DND-41 (cell line): ENCODE data around the gene HEATR1.

Experiments used
- ATAC-seq: fragments of 200-7000 bp; cut with Tn5 transposase; 3 replicates; pipeline ENCODE4 v1.9.1; 2021; ENCODE audit warnings: low read depth; ENCODE audit not compliant: insufficient read depth
- DNase-seq: peaks from one replicate; pipeline ENCODE4 v3.0.0-alpha.2; 2020
- H2AFZ ChIP-seq: 2 replicates; pipeline ENCODE4 v1.6.0; 2012; ENCODE audit warnings: low read depth, low read length
- H3K27ac ChIP-seq: 2 replicates; pipeline ENCODE4 v1.5.1; 2012; ENCODE audit warnings: low read length, inconsistent platforms
- H3K27me3 ChIP-seq: fragments of 200-600 bp; sonication (generic); 2 replicates; pipeline ENCODE4 v1.6.0; 2012; ENCODE audit warnings: low read length, mild to moderate bottlenecking, inconsistent platforms; ENCODE audit not compliant: insufficient read depth, poor library complexity
- H3K36me3 ChIP-seq: 2 replicates; pipeline ENCODE4 v1.5.1; 2012; ENCODE audit warnings: low read length, inconsistent platforms; ENCODE audit not compliant: insufficient read depth
- H3K4me1 ChIP-seq: 2 replicates; pipeline ENCODE4 v1.5.1; 2012; ENCODE audit warnings: mild to moderate bottlenecking, low read length; ENCODE audit not compliant: insufficient read depth
- H3K4me2 ChIP-seq: 2 replicates; pipeline ENCODE4 v1.6.0; 2012; ENCODE audit warnings: mild to moderate bottlenecking, moderate library complexity, low read length, inconsistent platforms; ENCODE audit not compliant: insufficient read depth
- H3K4me3 ChIP-seq, 2 experiments: fragments of 200-600 bp in 1 of 2; shearing (Covaris generic) in 1 of 2; 2 replicates each; pipeline ENCODE4 v1.5.1; 2012 to 2016; ENCODE audit warnings: inconsistent platforms in 2 of 2, low read length in 2 of 2, mild to moderate bottlenecking in 2 of 2, low read depth in 1 of 2, moderate library complexity in 1 of 2
- H3K79me2 ChIP-seq: 2 replicates; pipeline ENCODE4 v1.6.0; 2012; ENCODE audit warnings: low read length, inconsistent platforms; ENCODE audit not compliant: insufficient read depth
- H3K9ac ChIP-seq: 2 replicates; pipeline ENCODE4 v1.6.0; 2012; ENCODE audit warnings: low read depth, mild to moderate bottlenecking, inconsistent platforms, low read length, moderate library complexity
- H3K9me3 ChIP-seq: 2 replicates; pipeline ENCODE4 v1.5.1; 2012; ENCODE audit warnings: low read length, moderate library complexity, mild to moderate bottlenecking, inconsistent platforms; ENCODE audit not compliant: insufficient read depth, severe bottlenecking
- H4K20me1 ChIP-seq: 2 replicates; pipeline ENCODE4 v1.6.0; 2012; ENCODE audit warnings: low read length; ENCODE audit not compliant: insufficient read depth
- EZH2 ChIP-seq: IDR thresholded peaks from 3 replicates; pipeline ENCODE4 v1.6.1; 2012; ENCODE audit warnings: borderline replicate concordance, low read depth, mild to moderate bottlenecking, moderate library complexity, low read length, inconsistent platforms; ENCODE audit not compliant: severe bottlenecking
- TF ChIP-seq, protein P1 (sequence below): IDR thresholded peaks from 2 replicates; pipeline ENCODE4 v1.5.1; 2012; ENCODE audit warnings: borderline replicate concordance, low read length, moderate library complexity, mild to moderate bottlenecking; ENCODE audit not compliant: poor library complexity, severe bottlenecking; ENCODE audit errors: extremely low read depth

HEATR1 gene

DNA sequence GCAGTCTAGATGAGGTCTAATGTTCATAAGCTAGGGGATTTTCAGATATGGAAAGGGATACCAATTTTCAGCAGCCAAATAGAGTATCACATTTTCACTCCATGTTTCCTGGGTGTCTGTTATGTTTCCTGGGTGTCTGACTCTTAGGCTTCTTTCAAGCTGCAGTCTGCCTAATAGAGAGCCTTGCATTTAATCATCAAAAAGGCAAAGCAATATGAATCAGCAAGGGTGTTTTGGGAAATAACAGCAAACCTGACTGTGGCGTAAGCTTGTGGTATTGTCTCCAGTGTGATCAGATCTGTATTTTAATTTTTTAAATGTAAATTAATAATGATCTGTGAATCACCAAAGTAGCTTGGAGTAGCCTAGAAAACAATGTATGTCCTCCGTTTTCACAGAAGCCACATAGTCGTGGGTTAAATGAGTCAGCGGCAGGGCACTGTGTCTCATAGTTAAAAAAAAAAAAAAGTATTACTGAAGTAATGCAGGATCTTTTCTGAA, 70.1 kb downstream of the HEATR1 start:
- peaks cover 53% of the 10 kb centered on the region for H3K36me3 ChIP-seq
- no peaks in the 10 kb centered on the region for H3K27me3 ChIP-seq
- peaks cover 10% of the 10 kb centered on the region for H3K79me2 ChIP-seq
- no peaks in the 10 kb centered on the region for H3K9me3 ChIP-seq
- ATAC-seq (no peak), DNase-seq (no peak)
- no peak overlapping the region for H2AFZ ChIP-seq
- H4K20me1 ChIP-seq, result peaks cover 9% of the 10 kb centered on the region
- no peak overlapping the region for H3K4me3 ChIP-seq
- TF ChIP-seq, protein P1, sequence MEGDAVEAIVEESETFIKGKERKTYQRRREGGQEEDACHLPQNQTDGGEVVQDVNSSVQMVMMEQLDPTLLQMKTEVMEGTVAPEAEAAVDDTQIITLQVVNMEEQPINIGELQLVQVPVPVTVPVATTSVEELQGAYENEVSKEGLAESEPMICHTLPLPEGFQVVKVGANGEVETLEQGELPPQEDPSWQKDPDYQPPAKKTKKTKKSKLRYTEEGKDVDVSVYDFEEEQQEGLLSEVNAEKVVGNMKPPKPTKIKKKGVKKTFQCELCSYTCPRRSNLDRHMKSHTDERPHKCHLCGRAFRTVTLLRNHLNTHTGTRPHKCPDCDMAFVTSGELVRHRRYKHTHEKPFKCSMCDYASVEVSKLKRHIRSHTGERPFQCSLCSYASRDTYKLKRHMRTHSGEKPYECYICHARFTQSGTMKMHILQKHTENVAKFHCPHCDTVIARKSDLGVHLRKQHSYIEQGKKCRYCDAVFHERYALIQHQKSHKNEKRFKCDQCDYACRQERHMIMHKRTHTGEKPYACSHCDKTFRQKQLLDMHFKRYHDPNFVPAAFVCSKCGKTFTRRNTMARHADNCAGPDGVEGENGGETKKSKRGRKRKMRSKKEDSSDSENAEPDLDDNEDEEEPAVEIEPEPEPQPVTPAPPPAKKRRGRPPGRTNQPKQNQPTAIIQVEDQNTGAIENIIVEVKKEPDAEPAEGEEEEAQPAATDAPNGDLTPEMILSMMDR, result no peak
- TF ChIP-seq EZH2, result no peak
- H3K27ac ChIP-seq, result no peak overlapping the region
- no peak overlapping the region for H3K4me2 ChIP-seq
- H3K4me1 ChIP-seq, result no peaks in the 10 kb centered on the region
- H3K9ac ChIP-seq, result no peak overlapping the region

DNA sequence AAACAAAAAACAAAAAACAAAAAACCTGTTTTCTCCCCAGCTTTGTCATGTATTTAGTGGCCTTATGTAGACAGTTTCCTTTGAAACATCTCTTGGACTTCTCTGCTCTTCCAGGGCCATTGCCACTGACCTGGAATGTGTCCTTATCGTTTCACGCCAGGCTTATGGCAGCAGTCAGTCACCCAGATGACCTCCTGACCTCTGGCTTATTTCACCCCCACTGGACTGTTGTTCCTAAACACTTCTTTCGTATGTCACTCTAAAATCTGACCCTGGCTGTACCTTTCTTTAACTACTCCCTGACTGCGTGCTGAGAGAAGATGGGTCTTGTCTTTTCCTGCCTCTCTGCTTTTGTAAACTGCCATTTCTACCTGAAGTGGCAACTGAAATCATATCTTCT, 71.5 kb downstream of the HEATR1 start:
- H3K4me1 ChIP-seq, result no peaks in the 10 kb centered on the region
- H3K36me3 ChIP-seq, result peaks cover 42% of the 10 kb centered on the region
- H3K79me2 ChIP-seq, result peaks cover 10% of the 10 kb centered on the region
- H3K4me2 ChIP-seq, result no peak overlapping the region
- H3K9ac ChIP-seq, result no peak overlapping the region
- no peak for ATAC-seq
- no peaks in the 10 kb centered on the region for H3K27me3 ChIP-seq
- no peak overlapping the region for H2AFZ ChIP-seq
- TF ChIP-seq EZH2, result no peak
- no peak for DNase-seq
- peaks cover 9% of the 10 kb centered on the region for H4K20me1 ChIP-seq
- no peak overlapping the region for H3K4me3 ChIP-seq
- no peaks in the 10 kb centered on the region for H3K9me3 ChIP-seq
- H3K27ac ChIP-seq, result no peak overlapping the region

DNA sequence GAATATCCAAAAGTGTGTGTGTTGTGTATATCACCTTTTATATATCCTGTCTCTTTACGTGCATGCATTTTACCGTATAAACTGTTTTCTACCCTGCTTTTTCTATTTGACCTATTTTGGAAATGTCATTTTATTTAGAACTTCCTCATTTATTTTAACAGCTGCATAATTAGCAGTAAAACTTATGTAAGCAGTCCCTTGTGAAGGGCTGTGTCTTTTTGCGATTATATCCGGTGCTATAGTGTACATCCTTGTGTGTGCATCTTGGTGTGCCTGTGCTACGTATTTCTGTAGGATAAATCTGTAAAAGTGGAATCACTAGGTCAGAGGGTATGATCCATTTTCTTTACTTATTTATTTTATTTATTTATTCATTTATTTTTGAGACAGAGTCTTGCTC, 73.4 kb downstream of the HEATR1 start:
- no peaks in the 10 kb centered on the region for H3K27me3 ChIP-seq
- H3K4me2 ChIP-seq, result no peak overlapping the region
- H3K36me3 ChIP-seq, result peaks cover 44% of the 10 kb centered on the region
- H3K9me3 ChIP-seq, result no peaks in the 10 kb centered on the region
- H3K9ac ChIP-seq, result no peak overlapping the region
- DNase-seq, result no peak
- no peak for ATAC-seq
- no peak for TF ChIP-seq EZH2
- TF ChIP-seq, protein P1, result no peak
- peaks cover 2% of the 10 kb centered on the region; the same call in 1 of the 2 replicates for H3K4me1 ChIP-seq
- no peak overlapping the region for H3K27ac ChIP-seq
- H2AFZ ChIP-seq, result no peak overlapping the region
- H3K79me2 ChIP-seq, result peaks cover 3% of the 10 kb centered on the region
- peaks cover 7% of the 10 kb centered on the region for H4K20me1 ChIP-seq
- no peak overlapping the region for H3K4me3 ChIP-seq

DNA sequence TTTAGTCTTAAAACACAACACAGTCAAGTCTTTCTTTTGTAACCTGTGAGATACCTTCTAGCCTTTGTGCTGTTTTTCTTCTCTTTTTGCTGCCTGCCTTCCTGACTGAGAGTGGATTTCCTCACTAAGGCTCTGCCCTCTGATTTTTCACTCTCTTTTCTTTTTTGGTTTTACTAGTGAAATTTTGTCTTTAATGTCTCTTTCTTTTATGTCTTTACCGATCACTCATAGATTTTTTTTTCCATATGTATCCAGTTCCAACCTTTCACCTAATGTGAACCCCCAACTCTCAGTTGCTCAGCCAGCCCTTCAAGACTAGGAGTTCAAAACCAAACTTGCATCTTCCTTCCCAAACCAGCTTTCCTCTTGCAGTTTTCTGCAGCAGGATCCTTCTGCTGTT, 74.0 kb downstream of the HEATR1 start:
- no peak overlapping the region for H2AFZ ChIP-seq

More for the DNA sequence above, 74.0 kb downstream of the HEATR1 start:
- Histone ChIP-seq H3K9ac (no peak overlapping the region), H3K4me3 (no peak overlapping the region), H3K4me1 (peaks cover 8% of the 10 kb centered on the region; the same call in 1 of the 2 replicates), H4K20me1 (peaks cover 4% of the 10 kb centered on the region), H3K27me3 (no peaks in the 10 kb centered on the region), H3K4me2 (no peak overlapping the region), H3K79me2 (peaks cover 5% of the 10 kb centered on the region), H3K36me3 (peaks cover 40% of the 10 kb centered on the region), H3K27ac (no peak overlapping the region), H3K9me3 (no peaks in the 10 kb centered on the region)
- ATAC-seq (no peak), DNase-seq (no peak)
- TF ChIP-seq EZH2, result no peak
- TF ChIP-seq, protein P1, result no peak
